NCI-H2196 (cell line): ENCODE results near the gene DEUP1.
"Not testable (repeated sequence)": the region's sequence is repeated elsewhere in the genome, so short reads cannot be mapped to it uniquely, and the experiment has no call there.

ENCODE experiments used
- DNase-seq: peaks from one replicate; lab custom pipeline; 2025; ENCODE audit not compliant: unreplicated experiment; lab: John Stamatoyannopoulos, UW

DEUP1 gene

GRCh38 chr11:93350835-93351234, 20.3 kb downstream of the DEUP1 start:
- no peak for DNase-seq

- no peak for DNase-seq
Measured at GRCh38 chr11:93359396-93359795, 28.9 kb downstream of the DEUP1 start.

- no peak for DNase-seq
Measured at GRCh38 chr11:93361435-93361834, 30.9 kb downstream of the DEUP1 start.

GRCh38 chr11:93368022-93368421, 37.5 kb downstream of the DEUP1 start:
- DNase-seq, result no peak

GRCh38 chr11:93370260-93370659, 39.7 kb downstream of the DEUP1 start:
- DNase-seq, result no peak

GRCh38 chr11:93389737-93390136, 59.2 kb downstream of the DEUP1 start:
- DNase-seq, result no peak

- no peak for DNase-seq
Measured at GRCh38 chr11:93392867-93393266, 62.3 kb downstream of the DEUP1 start.

- no peak for DNase-seq
Measured at GRCh38 chr11:93393386-93393785, 62.8 kb downstream of the DEUP1 start.

GRCh38 chr11:93394488-93394887, 63.9 kb downstream of the DEUP1 start:
- DNase-seq, result no peak

- DNase-seq, result no peak
Measured at GRCh38 chr11:93396316-93396715, 65.8 kb downstream of the DEUP1 start.

GRCh38 chr11:93403930-93404329, 73.4 kb downstream of the DEUP1 start:
- DNase-seq, result no peak

- no peak for DNase-seq
Measured at GRCh38 chr11:93407777-93408401, 77.3 kb downstream of the DEUP1 start.

GRCh38 chr11:93410441-93410840, 79.9 kb downstream of the DEUP1 start:
- DNase-seq, result no peak

GRCh38 chr11:93411705-93412104, 81.2 kb downstream of the DEUP1 start:
- no peak for DNase-seq

- DNase-seq, result no peak
Measured at GRCh38 chr11:93432247-93432646, 101.7 kb downstream of the DEUP1 start.

- DNase-seq, result not testable (repeated sequence)
Measured at GRCh38 chr11:93443232-93443631, 112.7 kb downstream of the DEUP1 start.

GRCh38 chr11:93444617-93445073, 114.1 kb downstream of the DEUP1 start:
- no peak for DNase-seq

GRCh38 chr11:93458286-93458685, 127.7 kb downstream of the DEUP1 start:
- no peak for DNase-seq

- DNase-seq, result not testable (repeated sequence)
Measured at GRCh38 chr11:93463666-93464065, 133.1 kb downstream of the DEUP1 start.

GRCh38 chr11:93464927-93465540, 134.5 kb downstream of the DEUP1 start:
- no peak for DNase-seq

- no peak for DNase-seq
Measured at GRCh38 chr11:93467054-93467453, 136.5 kb downstream of the DEUP1 start.

GRCh38 chr11:93468290-93468689, 137.7 kb downstream of the DEUP1 start:
- peak; percentile 3 for DNase-seq

GRCh38 chr11:93474123-93474522, 143.6 kb downstream of the DEUP1 start:
- no peak for DNase-seq
